Measurements from ENCODE around the gene AKIRIN1.
"Not testable (repeated sequence)": the region's sequence is repeated elsewhere in the genome, so short reads cannot be mapped to it uniquely, and the experiment has no call there.

AKIRIN1 gene

GRCh38 chr1:39047374-39048229, 56.5 kb downstream of the AKIRIN1 start:
- Histone ChIP-seq H2AFZ (no peak overlapping the region), H3K27ac (no peak overlapping the region)

GRCh38 chr1:39048745-39049370, 57.8 kb downstream of the AKIRIN1 start:
- Histone ChIP-seq H3K36me3 (ENCODE audit: control insufficient read depth, insufficient read depth, low read length) (no peaks in the 10 kb centered on the region), H3K4me3 (ENCODE audit: low read depth, low read length) (no peak overlapping the region), H3K27ac (no peak overlapping the region), H3K27me3 (ENCODE audit: control insufficient read depth, insufficient read depth, low read length) (no peaks in the 10 kb centered on the region), H3K4me2 (ENCODE audit: low read length) (no peak overlapping the region), H3K9ac (no peak overlapping the region), H2AFZ (no peak overlapping the region), H3K9me3 (ENCODE audit: control insufficient read depth, low read length) (no peaks in the 10 kb centered on the region), H3K79me2 (no peaks in the 10 kb centered on the region), H3K4me1 (no peaks in the 10 kb centered on the region)
- no peak for TF ChIP-seq CTCF (IDR thresholded peaks at IDR 0.05)

More at GRCh38 chr1:39047374-39048229, 56.5 kb downstream of the AKIRIN1 start:
- TF ChIP-seq CTCF (IDR thresholded peaks at IDR 0.05): no peak
- no peaks in the 10 kb centered on the region for H3K4me1 ChIP-seq
- H3K27me3 ChIP-seq (ENCODE audit: control insufficient read depth, insufficient read depth, low read length): no peaks in the 10 kb centered on the region
- no peaks in the 10 kb centered on the region for H3K9me3 ChIP-seq (ENCODE audit: control insufficient read depth, low read length)
- no peak overlapping the region for H3K4me3 ChIP-seq (ENCODE audit: low read depth, low read length)
- no peaks in the 10 kb centered on the region for H3K79me2 ChIP-seq
- H3K36me3 ChIP-seq (ENCODE audit: control insufficient read depth, insufficient read depth, low read length): no peaks in the 10 kb centered on the region
- no peak overlapping the region for H3K4me2 ChIP-seq (ENCODE audit: low read length)
- H3K9ac ChIP-seq: no peak overlapping the region

- no peaks in the 10 kb centered on the region for H3K36me3 ChIP-seq (ENCODE audit: control insufficient read depth, insufficient read depth, low read length)
- H3K9ac ChIP-seq: no peak overlapping the region
- H3K27me3 ChIP-seq (ENCODE audit: control insufficient read depth, insufficient read depth, low read length): no peaks in the 10 kb centered on the region
- no peaks in the 10 kb centered on the region for H3K9me3 ChIP-seq (ENCODE audit: control insufficient read depth, low read length)
- no peak overlapping the region for H2AFZ ChIP-seq
- no peaks in the 10 kb centered on the region for H3K79me2 ChIP-seq
- H3K4me3 ChIP-seq (ENCODE audit: low read depth, low read length): no peak overlapping the region
- H3K4me2 ChIP-seq (ENCODE audit: low read length): no peak overlapping the region
- TF ChIP-seq CTCF (IDR thresholded peaks at IDR 0.05): no peak
- no peaks in the 10 kb centered on the region for H3K4me1 ChIP-seq
- no peak overlapping the region for H3K27ac ChIP-seq
Measured at GRCh38 chr1:39050001-39050400, 58.9 kb downstream of the AKIRIN1 start.

GRCh38 chr1:39051193-39051850, 60.2 kb downstream of the AKIRIN1 start:
- not testable (repeated sequence) for H3K27me3 ChIP-seq (ENCODE audit: control insufficient read depth, insufficient read depth, low read length); H3K9me3 ChIP-seq (ENCODE audit: control insufficient read depth, low read length); H2AFZ ChIP-seq; H3K4me2 ChIP-seq (ENCODE audit: low read length); H3K27ac ChIP-seq; H3K4me3 ChIP-seq (ENCODE audit: low read depth, low read length); H3K36me3 ChIP-seq (ENCODE audit: control insufficient read depth, insufficient read depth, low read length); H3K79me2 ChIP-seq; H3K4me1 ChIP-seq; H3K9ac ChIP-seq

- Histone ChIP-seq H3K27ac (no peak overlapping the region), H3K4me2 (ENCODE audit: low read length) (no peak overlapping the region), H3K9me3 (ENCODE audit: control insufficient read depth, low read length) (no peaks in the 10 kb centered on the region), H3K27me3 (ENCODE audit: control insufficient read depth, insufficient read depth, low read length) (no peaks in the 10 kb centered on the region), H3K4me3 (ENCODE audit: low read depth, low read length) (no peak overlapping the region), H3K4me1 (no peaks in the 10 kb centered on the region), H3K36me3 (ENCODE audit: control insufficient read depth, insufficient read depth, low read length) (no peaks in the 10 kb centered on the region), H3K9ac (no peak overlapping the region), H2AFZ (no peak overlapping the region), H3K79me2 (no peaks in the 10 kb centered on the region)
- no peak for TF ChIP-seq CTCF (IDR thresholded peaks at IDR 0.05)
Measured at GRCh38 chr1:39051956-39052355, 60.9 kb downstream of the AKIRIN1 start.

- H3K36me3 ChIP-seq (ENCODE audit: control insufficient read depth, insufficient read depth, low read length); H2AFZ ChIP-seq; H3K4me2 ChIP-seq (ENCODE audit: low read length): not testable (repeated sequence)
Measured at GRCh38 chr1:39055213-39055710, 64.2 kb downstream of the AKIRIN1 start.

More at GRCh38 chr1:39055213-39055710, 64.2 kb downstream of the AKIRIN1 start:
- H3K27ac ChIP-seq; H3K9me3 ChIP-seq (ENCODE audit: control insufficient read depth, low read length); H3K4me1 ChIP-seq; H3K4me3 ChIP-seq (ENCODE audit: low read depth, low read length); H3K27me3 ChIP-seq (ENCODE audit: control insufficient read depth, insufficient read depth, low read length); H3K79me2 ChIP-seq; H3K9ac ChIP-seq: not testable (repeated sequence)
